ENCODE measurements around the gene PHF14. TPM values are rescaled to one million over a fixed set of nuclear protein-coding genes. Genes with fewer than 3 reads are reported as not detected.

PHF14 gene
- total and polyA plus RNA-seq, 8 donors = 18.9 to 140 (median 69.6) TPM

GRCh38 chr7:11035661-11036060 lies 62.0 kb downstream of the PHF14 start:
- peaks cover 8 to 47% (median 18%) of the 10 kb centered on the region in 4 donors for H3K36me3 ChIP-seq
- no peaks in the 10 kb centered on the region for H3K4me1 ChIP-seq
- peak in 1 of 2 donors; percentile 3 for DNase-seq
- H3K27ac ChIP-seq = no peak overlapping the region
- TF ChIP-seq CTCF (IDR thresholded peaks at IDR 0.05) = no peak
- no peak for TF ChIP-seq POLR2AphosphoS5 (IDR thresholded peaks at IDR 0.05)
- no peak for TF ChIP-seq POLR2A (IDR thresholded peaks at IDR 0.05)
- no peak for TF ChIP-seq EP300 (IDR thresholded peaks at IDR 0.05)
- no peak overlapping the region for H3K4me3 ChIP-seq
- intact Hi-C loops (cut with DNase I; ENCODE audit: low total_unique reads) = no loop called here
- WGBS, 5 donors = 80 to 91% (median 88%) methylated on average over 4 of the region's 4 CpGs
- no peaks in the 10 kb centered on the region for H3K27me3 ChIP-seq
- no peaks in the 10 kb centered on the region for H3K9me3 ChIP-seq

- intact Hi-C loops (cut with DNase I; ENCODE audit: low total_unique reads) = no loop called here
- DNase-seq = no peak
- TF ChIP-seq POLR2AphosphoS5 (IDR thresholded peaks at IDR 0.05) (no peak), CTCF (IDR thresholded peaks at IDR 0.05) (no peak), POLR2A (IDR thresholded peaks at IDR 0.05) (no peak), EP300 (IDR thresholded peaks at IDR 0.05) (no peak)
- no peak overlapping the region for H3K4me3 ChIP-seq
- H3K36me3 ChIP-seq = peaks cover 11 to 61% (median 24%) of the 10 kb centered on the region in 4 donors
- no peaks in the 10 kb centered on the region for H3K4me1 ChIP-seq
- no peak overlapping the region for H3K27ac ChIP-seq
- H3K27me3 ChIP-seq = no peaks in the 10 kb centered on the region
- no peaks in the 10 kb centered on the region for H3K9me3 ChIP-seq
These were observed 66.3 kb downstream of the PHF14 start for GRCh38 chr7:11039974-11040373.

GRCh38 chr7:11054033-11054432 lies 80.4 kb downstream of the PHF14 start:
- Histone ChIP-seq H3K9me3 (no peaks in the 10 kb centered on the region), H3K4me1 (no peaks in the 10 kb centered on the region), H3K36me3 (peaks cover 0 to 42% (median 22%) of the 10 kb centered on the region in 4 donors), H3K27ac (no peak overlapping the region), H3K4me3 (no peak overlapping the region), H3K27me3 (no peaks in the 10 kb centered on the region)
- no peak for TF ChIP-seq POLR2AphosphoS5 (IDR thresholded peaks at IDR 0.05)
- TF ChIP-seq CTCF (IDR thresholded peaks at IDR 0.05) = no peak
- TF ChIP-seq EP300 (IDR thresholded peaks at IDR 0.05) = no peak
- no peak for TF ChIP-seq POLR2A (IDR thresholded peaks at IDR 0.05)
- intact Hi-C loops (cut with DNase I; ENCODE audit: low total_unique reads) = no loop called here
- no peak for DNase-seq
- WGBS, 5 donors = 91 to 97% (median 95%) methylated on average over 2 of the region's 2 CpGs

GRCh38 chr7:11060893-11061292 lies 87.2 kb downstream of the PHF14 start:
- 61 to 84% (median 78%) methylated on average over 2 of the region's 2 CpGs for WGBS, 5 donors
- Histone ChIP-seq H3K9me3 (no peaks in the 10 kb centered on the region), H3K4me3 (no peak overlapping the region), H3K4me1 (no peaks in the 10 kb centered on the region), H3K27me3 (no peaks in the 10 kb centered on the region), H3K36me3 (peaks cover 0 to 23% (median 18%) of the 10 kb centered on the region in 4 donors), H3K27ac (no peak overlapping the region)
- TF ChIP-seq EP300 (IDR thresholded peaks at IDR 0.05) (no peak), POLR2AphosphoS5 (IDR thresholded peaks at IDR 0.05) (no peak), CTCF (IDR thresholded peaks at IDR 0.05) (no peak), POLR2A (IDR thresholded peaks at IDR 0.05) (no peak)
- no peak for DNase-seq
- intact Hi-C loops (cut with DNase I; ENCODE audit: low total_unique reads) = no loop called here
